ENCODE data around the gene RALY.

The RALY gene

DNA sequence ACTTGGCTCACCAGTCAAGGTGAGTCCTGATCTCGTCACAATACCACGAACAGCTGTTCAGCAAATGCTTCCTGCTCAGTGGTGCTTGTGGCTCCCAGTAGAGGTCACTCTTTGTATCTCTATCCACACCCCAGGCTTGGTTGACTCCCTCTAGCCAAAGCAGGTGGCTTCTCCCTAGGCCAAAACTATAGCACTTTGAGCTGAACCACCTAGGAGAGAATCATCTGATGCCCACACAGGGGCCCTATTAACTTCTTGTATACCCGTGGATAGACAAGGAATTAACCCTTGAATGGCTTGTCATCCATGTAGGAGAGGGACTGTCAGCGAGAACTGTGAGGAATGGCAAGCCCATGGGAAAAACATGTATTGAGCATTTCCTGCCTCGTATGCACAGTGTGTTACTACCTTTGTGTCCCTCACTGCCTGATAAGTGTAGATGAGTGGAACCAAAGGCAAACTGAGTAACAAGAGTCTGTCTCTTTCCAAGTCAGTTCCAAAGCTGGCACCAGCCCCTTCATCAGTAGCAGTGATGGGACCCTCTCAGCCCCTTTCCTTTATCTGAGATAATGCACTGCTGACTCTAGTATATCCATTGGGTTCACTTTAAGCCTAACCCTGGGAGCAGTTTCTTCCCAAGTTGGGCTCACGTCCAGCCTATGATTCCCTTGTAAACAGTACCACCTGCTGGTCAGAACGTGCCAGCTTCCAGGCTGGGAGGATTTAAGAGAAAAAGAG lies 75.8 kb downstream of the RALY start:
- no peaks in the 10 kb centered on the region for H3K9me3 ChIP-seq (ENCODE audit: insufficient read depth, low read length)
- no peak overlapping the region for H3K9ac ChIP-seq (ENCODE audit: insufficient read length, low read depth)
- H3K4me3 ChIP-seq (ENCODE audit: insufficient read length, low read depth) = no peak overlapping the region
- H3K27me3 ChIP-seq (ENCODE audit: insufficient read depth, insufficient read length) = no peaks in the 10 kb centered on the region
- H3K4me1 ChIP-seq (ENCODE audit: insufficient read depth, insufficient read length) = peaks cover 19% of the 10 kb centered on the region
- peaks cover 31% of the 10 kb centered on the region for H3K36me3 ChIP-seq (ENCODE audit: insufficient read depth, insufficient read length, low read length)
- no peak for TF ChIP-seq SUZ12 (IDR thresholded peaks at IDR 0.05; ENCODE audit: extremely low read depth, insufficient read depth, insufficient read length)
- peak; percentile 86 for DNase-seq (ENCODE audit: low read depth, low spot score)

DNA sequence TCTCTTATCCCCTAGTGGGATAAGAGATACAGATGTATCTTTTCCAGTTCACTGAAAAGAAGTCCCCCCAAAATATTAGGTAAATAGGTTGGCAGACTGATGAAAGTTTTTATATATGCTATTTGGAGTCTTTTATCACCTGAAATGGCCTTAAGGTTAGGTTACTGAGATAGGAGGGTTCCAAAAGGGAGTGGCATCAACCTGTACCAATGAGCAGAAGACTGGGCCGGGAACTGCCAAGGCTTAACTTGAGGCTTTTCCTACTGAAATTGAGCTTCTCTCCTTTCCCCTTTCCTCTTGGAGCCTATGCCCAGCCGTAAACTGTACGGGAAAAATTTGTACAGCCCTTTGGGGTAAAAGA lies 76.3 kb downstream of the RALY start:
- H3K27me3 ChIP-seq (ENCODE audit: insufficient read depth, insufficient read length) = no peaks in the 10 kb centered on the region
- H3K4me1 ChIP-seq (ENCODE audit: insufficient read depth, insufficient read length) = peaks cover 23% of the 10 kb centered on the region
- no peak for TF ChIP-seq SUZ12 (IDR thresholded peaks at IDR 0.05; ENCODE audit: extremely low read depth, insufficient read depth, insufficient read length)
- TF ChIP-seq YY1 (IDR thresholded peaks at IDR 0.05; ENCODE audit: insufficient read depth, insufficient read length) = no peak
- no peak for TF ChIP-seq ZNF274 (IDR thresholded peaks at IDR 0.05; ENCODE audit: low read depth, low read length)
- no peak overlapping the region for H3K4me3 ChIP-seq (ENCODE audit: insufficient read length, low read depth)
- H3K36me3 ChIP-seq (ENCODE audit: insufficient read depth, insufficient read length, low read length) = peaks cover 32% of the 10 kb centered on the region
- no peaks in the 10 kb centered on the region for H3K9me3 ChIP-seq (ENCODE audit: insufficient read depth, low read length)
- no peak overlapping the region for H3K9ac ChIP-seq (ENCODE audit: insufficient read length, low read depth)
- DNase-seq (ENCODE audit: low read depth, low spot score) = no peak

DNA sequence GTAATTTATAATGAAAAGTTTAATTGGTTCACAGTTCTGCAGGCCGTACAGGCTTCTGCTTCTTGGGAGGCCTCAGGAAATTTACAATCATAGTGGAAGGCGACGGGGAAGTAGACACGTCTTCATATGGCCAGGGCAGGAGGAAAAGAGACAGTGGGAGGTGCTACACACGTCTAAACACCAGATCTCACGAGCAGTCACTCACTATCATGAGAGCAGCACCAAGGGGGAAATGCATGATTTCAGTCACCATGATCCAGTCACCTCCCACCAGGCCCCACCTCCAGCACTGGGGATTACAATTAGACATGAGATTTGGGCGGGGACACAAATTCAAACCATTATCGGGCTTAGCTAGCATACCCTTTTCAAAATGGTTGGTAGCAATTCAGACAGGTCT lies 77.1 kb downstream of the RALY start:
- DNase-seq (ENCODE audit: low read depth, low spot score) = no peak
- no peaks in the 10 kb centered on the region for H3K9me3 ChIP-seq (ENCODE audit: insufficient read depth, low read length)
- TF ChIP-seq YY1 (IDR thresholded peaks at IDR 0.05; ENCODE audit: insufficient read depth, insufficient read length) = no peak
- no peak for TF ChIP-seq ZNF274 (IDR thresholded peaks at IDR 0.05; ENCODE audit: low read depth, low read length)
- no peak for TF ChIP-seq SUZ12 (IDR thresholded peaks at IDR 0.05; ENCODE audit: extremely low read depth, insufficient read depth, insufficient read length)
- H3K27me3 ChIP-seq (ENCODE audit: insufficient read depth, insufficient read length) = no peaks in the 10 kb centered on the region
- H3K4me3 ChIP-seq (ENCODE audit: insufficient read length, low read depth) = no peak overlapping the region
- peaks cover 23% of the 10 kb centered on the region for H3K4me1 ChIP-seq (ENCODE audit: insufficient read depth, insufficient read length)
- H3K9ac ChIP-seq (ENCODE audit: insufficient read length, low read depth) = no peak overlapping the region
- H3K36me3 ChIP-seq (ENCODE audit: insufficient read depth, insufficient read length, low read length) = peaks cover 40% of the 10 kb centered on the region

DNA sequence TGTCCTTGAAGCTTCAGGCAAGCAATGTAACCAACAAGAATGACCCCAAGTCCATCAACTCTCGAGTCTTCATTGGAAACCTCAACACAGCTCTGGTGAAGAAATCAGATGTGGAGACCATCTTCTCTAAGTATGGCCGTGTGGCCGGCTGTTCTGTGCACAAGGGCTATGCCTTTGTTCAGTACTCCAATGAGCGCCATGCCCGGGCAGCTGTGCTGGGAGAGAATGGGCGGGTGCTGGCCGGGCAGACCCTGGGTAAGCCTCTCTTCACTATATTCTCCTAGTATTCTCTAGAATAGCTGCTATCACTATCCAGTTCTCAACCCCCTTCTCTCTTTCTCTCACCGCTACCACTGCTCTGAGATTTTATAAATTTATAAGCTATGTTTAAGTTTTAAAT lies 78.4 kb downstream of the RALY start:
- Histone ChIP-seq H3K4me1 (ENCODE audit: insufficient read depth, insufficient read length) (peaks cover 21% of the 10 kb centered on the region), H3K36me3 (ENCODE audit: insufficient read depth, insufficient read length, low read length) (peaks cover 53% of the 10 kb centered on the region)
- TF ChIP-seq SUZ12 (IDR thresholded peaks at IDR 0.05; ENCODE audit: extremely low read depth, insufficient read depth, insufficient read length) = no peak
- no peak for TF ChIP-seq YY1 (IDR thresholded peaks at IDR 0.05; ENCODE audit: insufficient read depth, insufficient read length)
- no peak for TF ChIP-seq ZNF274 (IDR thresholded peaks at IDR 0.05; ENCODE audit: low read depth, low read length)

DNA sequence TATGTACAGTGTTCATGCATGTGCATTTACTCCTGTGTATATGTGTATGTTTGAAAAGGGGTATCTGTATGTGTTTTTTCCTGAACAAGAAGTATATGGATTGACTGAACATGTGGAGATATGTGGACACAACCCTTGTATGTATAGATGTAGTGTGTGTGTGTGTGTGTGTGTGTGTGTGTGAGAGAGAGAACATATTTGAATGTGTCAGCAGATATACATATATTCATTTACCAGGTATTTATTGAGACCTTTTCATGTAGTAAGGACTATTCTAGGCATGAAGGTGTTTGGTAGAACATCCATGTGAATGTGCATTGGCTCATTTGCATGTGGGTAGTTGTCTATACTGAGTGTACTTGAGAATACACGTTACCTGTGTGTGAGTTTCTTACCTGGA lies 79.1 kb downstream of the RALY start:
- TF ChIP-seq SUZ12 (IDR thresholded peaks at IDR 0.05; ENCODE audit: extremely low read depth, insufficient read depth, insufficient read length) (no peak), ZNF274 (IDR thresholded peaks at IDR 0.05; ENCODE audit: low read depth, low read length) (no peak), YY1 (IDR thresholded peaks at IDR 0.05; ENCODE audit: insufficient read depth, insufficient read length) (no peak)
- DNase-seq (ENCODE audit: low read depth, low spot score) = no peak
- Histone ChIP-seq H3K27me3 (ENCODE audit: insufficient read depth, insufficient read length) (no peaks in the 10 kb centered on the region), H3K4me1 (ENCODE audit: insufficient read depth, insufficient read length) (peaks cover 21% of the 10 kb centered on the region), H3K36me3 (ENCODE audit: insufficient read depth, insufficient read length, low read length) (peaks cover 60% of the 10 kb centered on the region), H3K9me3 (ENCODE audit: insufficient read depth, low read length) (no peaks in the 10 kb centered on the region), H3K4me3 (ENCODE audit: insufficient read length, low read depth) (no peak overlapping the region), H3K9ac (ENCODE audit: insufficient read length, low read depth) (no peak overlapping the region)

More for the DNA sequence above, 78.4 kb downstream of the RALY start:
- DNase-seq (ENCODE audit: low read depth, low spot score) = no peak
- no peaks in the 10 kb centered on the region for H3K9me3 ChIP-seq (ENCODE audit: insufficient read depth, low read length)
- H3K27me3 ChIP-seq (ENCODE audit: insufficient read depth, insufficient read length) = no peaks in the 10 kb centered on the region
- no peak overlapping the region for H3K4me3 ChIP-seq (ENCODE audit: insufficient read length, low read depth)
- no peak overlapping the region for H3K9ac ChIP-seq (ENCODE audit: insufficient read length, low read depth)

DNA sequence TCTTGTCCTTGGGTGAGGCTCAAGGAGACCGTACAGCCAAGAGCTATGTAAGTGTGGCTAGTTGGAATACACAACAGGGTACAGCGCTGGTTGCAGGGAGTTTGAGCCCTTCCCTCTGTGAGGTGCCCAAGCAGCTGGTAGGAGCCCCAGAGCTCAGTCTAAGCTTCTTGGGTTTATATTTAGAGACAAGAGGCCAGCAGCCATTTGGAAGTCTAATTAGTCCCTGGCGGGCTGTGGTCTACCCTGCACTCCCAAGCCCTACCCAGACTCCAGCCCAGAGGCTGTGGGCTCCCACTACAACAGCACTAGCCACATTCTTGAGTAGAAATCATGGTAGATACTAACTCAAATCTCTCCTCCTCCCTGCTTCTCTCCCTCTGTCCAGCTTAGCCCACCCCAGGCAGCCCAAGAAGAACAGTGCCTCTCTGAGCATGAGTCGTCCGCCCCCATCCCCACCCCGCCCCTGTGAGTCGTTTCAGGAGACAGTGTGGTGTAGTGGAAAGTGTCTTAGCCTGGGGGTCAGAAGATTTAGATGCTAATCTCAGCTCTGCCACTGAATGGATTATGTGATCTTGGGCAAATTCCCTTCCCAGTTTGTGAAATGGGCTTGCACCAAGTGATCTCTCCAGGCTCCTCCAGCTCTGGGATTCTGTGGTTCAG lies 80.5 kb downstream of the RALY start:
- Histone ChIP-seq H3K36me3 (ENCODE audit: insufficient read depth, insufficient read length, low read length) (peaks cover 69% of the 10 kb centered on the region), H3K9me3 (ENCODE audit: insufficient read depth, low read length) (no peaks in the 10 kb centered on the region), H3K27me3 (ENCODE audit: insufficient read depth, insufficient read length) (no peaks in the 10 kb centered on the region), H3K4me3 (ENCODE audit: insufficient read length, low read depth) (no peak overlapping the region), H3K9ac (ENCODE audit: insufficient read length, low read depth) (no peak overlapping the region), H3K4me1 (ENCODE audit: insufficient read depth, insufficient read length) (peaks cover 15% of the 10 kb centered on the region)
- DNase-seq (ENCODE audit: low read depth, low spot score) = peak; percentile 23
- TF ChIP-seq YY1 (IDR thresholded peaks at IDR 0.05; ENCODE audit: insufficient read depth, insufficient read length) (no peak), ZNF274 (IDR thresholded peaks at IDR 0.05; ENCODE audit: low read depth, low read length) (no peak), SUZ12 (IDR thresholded peaks at IDR 0.05; ENCODE audit: extremely low read depth, insufficient read depth, insufficient read length) (no peak)

DNA sequence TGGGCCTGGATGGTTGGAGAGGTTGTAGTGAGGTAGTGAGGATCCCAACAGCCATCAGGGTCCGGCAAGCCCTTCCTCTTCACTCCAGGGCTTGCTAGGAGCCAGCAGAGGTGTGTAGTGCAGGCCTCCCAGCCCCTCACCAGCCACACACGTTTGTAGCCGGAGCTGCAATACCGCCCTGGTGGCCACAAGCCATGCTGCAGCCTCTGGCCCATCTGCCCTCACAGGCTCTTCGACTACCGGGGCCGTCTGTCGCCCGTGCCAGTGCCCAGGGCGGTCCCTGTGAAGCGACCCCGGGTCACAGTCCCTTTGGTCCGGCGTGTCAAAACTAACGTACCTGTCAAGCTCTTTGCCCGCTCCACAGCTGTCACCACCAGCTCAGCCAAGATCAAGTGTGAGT lies 81.9 kb downstream of the RALY start:
- H3K9ac ChIP-seq (ENCODE audit: insufficient read length, low read depth) = no peak overlapping the region
- no peak for DNase-seq (ENCODE audit: low read depth, low spot score)
- H3K4me3 ChIP-seq (ENCODE audit: insufficient read length, low read depth) = no peak overlapping the region
- H3K9me3 ChIP-seq (ENCODE audit: insufficient read depth, low read length) = no peaks in the 10 kb centered on the region
- H3K27me3 ChIP-seq (ENCODE audit: insufficient read depth, insufficient read length) = no peaks in the 10 kb centered on the region
- TF ChIP-seq ZNF274 (IDR thresholded peaks at IDR 0.05; ENCODE audit: low read depth, low read length) (no peak), SUZ12 (IDR thresholded peaks at IDR 0.05; ENCODE audit: extremely low read depth, insufficient read depth, insufficient read length) (no peak), YY1 (IDR thresholded peaks at IDR 0.05; ENCODE audit: insufficient read depth, insufficient read length) (no peak)
- peaks cover 83% of the 10 kb centered on the region for H3K36me3 ChIP-seq (ENCODE audit: insufficient read depth, insufficient read length, low read length)
- peaks cover 15% of the 10 kb centered on the region for H3K4me1 ChIP-seq (ENCODE audit: insufficient read depth, insufficient read length)
